HCT116 (cell line): ENCODE measurements around the gene ARMS2. TPM values are rescaled to one million over a fixed set of nuclear protein-coding genes. Genes with fewer than 3 reads are reported as not detected.

ENCODE experiments used
- ATAC-seq: fragments of 200-7000 bp; cut with Tn5 transposase; 2 replicates; pipeline ENCODE4 v1.9.1; 2020; ENCODE audit warnings: mild to moderate bottlenecking, moderate library complexity
- BruUV-seq: library from RNA; stranded (reverse); fragments of 400-500 nt; replicated peaks from 2 replicates; lab custom pipeline; 2021; lab: Mats Ljungman, UMichigan
- CTCF ChIA-PET: fragments of 300-600 bp; sonication (Branson Sonifier 250); formaldehyde crosslinking; loops from one replicate; lab custom pipeline; 2021; ENCODE audit warnings: antibody characterized with exemption; lab: Charles Lee
- POLR2A ChIA-PET: fragments of 300-600, 350-600 bp; sonication (Branson Sonifier 250); formaldehyde crosslinking; loops from one replicate; lab custom pipeline; 2021; ENCODE audit warnings: antibody characterized with exemption; lab: Charles Lee
- RAD21 ChIA-PET, 2 experiments: fragments of 300-600 bp; sonication (Branson Sonifier 250); formaldehyde crosslinking; loops; one replicate each; lab custom pipeline; 2023; ENCODE audit warnings: low total read pairs in 2 of 2; ENCODE audit not compliant: uncharacterized antibody in 2 of 2, unreplicated experiment in 2 of 2, low non-redundant PET in 1 of 2; lab: Charles Lee
- DNase-seq: peaks from one replicate; pipeline ENCODE4 v3.0.0-alpha.2; 2010; ENCODE audit warnings: low read depth, low spot score
- H2AFZ ChIP-seq: fragments of 200-600 bp; shearing (Covaris generic), sonication (generic); 2 replicates; pipeline ENCODE4 v1.6.1; 2017; ENCODE audit warnings: low read depth, mixed run types, mixed read lengths, antibody characterized with exemption, low read length; ENCODE audit not compliant: poor library complexity, severe bottlenecking
- H3K27ac ChIP-seq: 2 replicates; pipeline ENCODE4 v1.5.1; 2012; ENCODE audit warnings: low read depth, low read length
- H3K27me3 ChIP-seq: fragments of 200-600 bp; sonication (generic); 2 replicates; pipeline ENCODE4 v1.6.1; 2016; ENCODE audit warnings: mixed run types, low read length, mixed read lengths; ENCODE audit not compliant: insufficient read depth
- H3K36me3 ChIP-seq, 2 experiments: fragments of 200-500 bp in 1 of 2; fragments of 200-600 bp in 1 of 2; sonication (Bioruptor generic) in 1 of 2; sonication (generic) in 1 of 2; 2 replicates each; pipeline versions ENCODE4 v1.5.1 to v1.6.1; 2014 to 2016; ENCODE audit warnings: low read length in 2 of 2, inconsistent platforms in 1 of 2, mixed read lengths in 1 of 2, mixed run types in 1 of 2; ENCODE audit not compliant: insufficient read depth in 2 of 2, control insufficient read depth in 1 of 2
- H3K4me1 ChIP-seq, 2 experiments: fragments of 200-600 bp in 1 of 2; sonication (generic) in 1 of 2; 2 replicates each; pipeline versions ENCODE4 v1.5.1 to v1.6.1; 2012 to 2017; ENCODE audit warnings: low read length in 2 of 2, inconsistent platforms in 1 of 2, mild to moderate bottlenecking in 1 of 2, mixed read lengths in 1 of 2, mixed run types in 1 of 2, moderate library complexity in 1 of 2; ENCODE audit not compliant: insufficient read depth in 2 of 2, control insufficient read depth in 1 of 2
- H3K4me2 ChIP-seq: fragments of 200-600 bp; sonication (generic); 2 replicates; pipeline ENCODE4 v1.6.1; 2017; ENCODE audit warnings: mixed run types, low read length, mixed read lengths
- H3K4me3 ChIP-seq, 2 experiments: fragments of 200-600 bp in 1 of 2; sonication (generic) in 1 of 2; replicated peaks in 1 of 2; 2 replicates each; pipeline ENCODE4 v1.5.1; 2011 to 2016; ENCODE audit warnings: low read length in 2 of 2, control low read depth in 1 of 2, low read depth in 1 of 2, mild to moderate bottlenecking in 1 of 2, mixed read lengths in 1 of 2, mixed run types in 1 of 2
- H3K79me2 ChIP-seq: fragments of 200-600 bp; sonication (generic); 2 replicates; pipeline ENCODE4 v1.6.1; 2017; ENCODE audit warnings: mild to moderate bottlenecking, mixed run types, low read length, moderate library complexity, mixed read lengths; ENCODE audit not compliant: insufficient read depth
- H3K9ac ChIP-seq: fragments of 200-600 bp; sonication (generic); 2 replicates; pipeline ENCODE4 v1.6.1; 2016; ENCODE audit warnings: low read length, mixed read lengths
- H3K9me2 ChIP-seq: fragments of 200-600 bp; sonication (generic), shearing (Covaris generic); 2 replicates; pipeline ENCODE4 v1.6.1; 2017; ENCODE audit warnings: mixed run types, mild to moderate bottlenecking, moderate library complexity; ENCODE audit not compliant: insufficient read depth
- H3K9me3 ChIP-seq, 2 experiments: fragments of 200-500 bp in 1 of 2; fragments of 200-600 bp in 1 of 2; sonication (Bioruptor generic) in 1 of 2; sonication (generic) in 1 of 2; 2 replicates each; pipeline ENCODE4 v1.6.1; 2014 to 2017; ENCODE audit warnings: low read length in 2 of 2, mixed read lengths in 2 of 2, inconsistent platforms in 1 of 2, low read depth in 1 of 2, mild to moderate bottlenecking in 1 of 2, mixed run types in 1 of 2, moderate library complexity in 1 of 2; ENCODE audit not compliant: control insufficient read depth in 1 of 2, insufficient read depth in 1 of 2
- H4K20me1 ChIP-seq: fragments of 200-600 bp; sonication (generic), shearing (Covaris generic); 2 replicates; pipeline ENCODE4 v1.6.1; 2017; ENCODE audit warnings: mixed run types, mild to moderate bottlenecking, moderate library complexity; ENCODE audit not compliant: insufficient read depth
- ATF3 ChIP-seq: IDR thresholded peaks from 2 replicates; pipeline ENCODE4 v1.6.1; 2012
- CTCF ChIP-seq, 3 experiments: fragments of 200-600 bp in 1 of 3; sonication (generic) in 1 of 3; IDR thresholded peaks in 2 of 3; conservative IDR thresholded peaks in 1 of 3; 2 replicates each; pipeline ENCODE4 v1.5.1; 2012 to 2017; ENCODE audit warnings: low read depth in 2 of 3, low read length in 2 of 3, antibody characterized with exemption in 1 of 3, borderline replicate concordance in 1 of 3, control low read depth in 1 of 3, mild to moderate bottlenecking in 1 of 3, mixed read lengths in 1 of 3, mixed run types in 1 of 3, moderate library complexity in 1 of 3; ENCODE audit not compliant: insufficient read depth in 1 of 3
- EZH2 ChIP-seq: fragments of 200-600 bp; sonication (generic); IDR thresholded peaks from 2 replicates; pipeline ENCODE4 v1.6.1; 2017; ENCODE audit warnings: antibody characterized with exemption, mixed run types
- EZH2phosphoT487 ChIP-seq: fragments of 200-600 bp; IDR thresholded peaks from 2 replicates; pipeline ENCODE4 v1.6.1; 2018; ENCODE audit warnings: antibody characterized with exemption, borderline replicate concordance
- FOSL1 ChIP-seq: IDR thresholded peaks from 2 replicates; pipeline ENCODE4 v1.6.1; 2012; ENCODE audit warnings: low read depth
- JUND ChIP-seq: IDR thresholded peaks from 2 replicates; pipeline ENCODE4 v1.6.1; 2012
- MAX ChIP-seq: IDR thresholded peaks from 2 replicates; pipeline ENCODE4 v1.6.1; 2012
- POLR2AphosphoS5 ChIP-seq: IDR thresholded peaks from 2 replicates; pipeline ENCODE4 v1.6.1; 2011; ENCODE audit warnings: mild to moderate bottlenecking, low read depth, low read length, moderate library complexity
- SRF ChIP-seq: IDR thresholded peaks from 2 replicates; pipeline ENCODE4 v1.6.1; 2012; ENCODE audit warnings: low read depth
- TCF7L2 ChIP-seq: IDR thresholded peaks from 2 replicates; pipeline ENCODE4 v1.7.0; 2011; ENCODE audit warnings: borderline replicate concordance, inconsistent platforms; ENCODE audit not compliant: insufficient read depth, insufficient read length; ENCODE audit errors: extremely low read depth
- YY1 ChIP-seq: IDR thresholded peaks from 2 replicates; pipeline ENCODE4 v1.6.1; 2011; ENCODE audit warnings: low read length, low read depth, moderate library complexity, mild to moderate bottlenecking; ENCODE audit not compliant: insufficient replicate concordance; ENCODE audit errors: extremely low read depth
- ZBTB33 ChIP-seq: IDR thresholded peaks from 2 replicates; pipeline ENCODE4 v1.6.1; 2011; ENCODE audit warnings: mild to moderate bottlenecking, low read length, moderate library complexity; ENCODE audit not compliant: insufficient replicate concordance; ENCODE audit errors: extremely low read depth
- ZNF274 ChIP-seq: fragments of 200-500 bp; sonication (Bioruptor generic); IDR thresholded peaks from 2 replicates; pipeline ENCODE4 v1.6.1; 2014; ENCODE audit warnings: mild to moderate bottlenecking, low read depth, low read length, inconsistent platforms
- intact Hi-C: fragments of 100-400 bp; cut with micrococcal nuclease; formaldehyde crosslinking; loops from 2 replicates; pipeline ENCODE4 v1.10.0; 2022
- total RNA-seq: library from RNA; stranded (reverse); gene quantifications from one replicate; pipeline ENCODE4 v1.2.1, GENCODE V29; 2021; ENCODE audit not compliant: unreplicated experiment

Gene ARMS2
- total RNA-seq, 1 experiment from 2014 or later = not detected

GRCh38 chr10:122486406-122487080 is 32.1 kb downstream of the ARMS2 start:
- ChIA-PET POLR2A (no interaction called here), RAD21 (no interaction called here), CTCF (no interaction called here)
- intact Hi-C loops = no loop called here
- Histone ChIP-seq H3K79me2 (no peaks in the 10 kb centered on the region), H3K9me2 (no peaks in the 10 kb centered on the region), H3K27me3 (no peaks in the 10 kb centered on the region), H3K27ac (no peak overlapping the region), H3K9ac (no peak overlapping the region), H3K4me3 (no peak overlapping the region), H3K36me3 (no peaks in the 10 kb centered on the region), H2AFZ (no peak overlapping the region), H3K9me3 (no peaks in the 10 kb centered on the region), H4K20me1 (no peaks in the 10 kb centered on the region), H3K4me1 (peaks cover 0 to 5% of the 10 kb centered on the region in 2 experiments; a peak in 1 of 4 replicates), H3K4me2 (no peak overlapping the region)
- TF ChIP-seq SRF (no peak), ATF3 (no peak)
- ATAC-seq (no peak), DNase-seq (no peak)
- BruUV-seq = no TSS peak

GRCh38 chr10:122487174-122487765 is 32.8 kb downstream of the ARMS2 start:
- intact Hi-C loops = no loop called here
- POLR2A ChIA-PET = no interaction called here
- TF ChIP-seq JUND (no peak), ZBTB33 (no peak), EZH2phosphoT487 (no peak), MAX (no peak), TCF7L2 (no peak), CTCF (IDR thresholded peaks at IDR 0.05 in 2 of 3, conservative IDR thresholded peaks at IDR 0.05 in 1 of 3; ENCODE audit: borderline replicate concordance in 1 of 3, insufficient read depth in 1 of 3, low read depth in 2 of 3, low read length in 2 of 3) (no peak), FOSL1 (no peak), EZH2 (no peak), POLR2AphosphoS5 (no peak), YY1 (no peak), ZNF274 (no peak)

More at GRCh38 chr10:122487174-122487765, 32.8 kb downstream of the ARMS2 start:
- H3K9me2 ChIP-seq = no peaks in the 10 kb centered on the region
- DNase-seq (no peak), ATAC-seq (no peak)
- H3K79me2 ChIP-seq = no peaks in the 10 kb centered on the region
- H4K20me1 ChIP-seq = no peaks in the 10 kb centered on the region
- H3K27me3 ChIP-seq = no peaks in the 10 kb centered on the region
- H3K36me3 ChIP-seq = no peaks in the 10 kb centered on the region
- peaks cover 0 to 7% of the 10 kb centered on the region in 2 experiments; a peak in 1 of 4 replicates for H3K4me1 ChIP-seq
- H2AFZ ChIP-seq = no peak overlapping the region
- H3K9ac ChIP-seq = no peak overlapping the region
- H3K4me3 ChIP-seq = no peak overlapping the region
- no TSS peak for BruUV-seq
- no peak overlapping the region for H3K27ac ChIP-seq
- RAD21 ChIA-PET = no interaction called here
- H3K4me2 ChIP-seq = no peak overlapping the region
- H3K9me3 ChIP-seq = no peaks in the 10 kb centered on the region
- CTCF ChIA-PET = no interaction called here
